DOHH2 (cell line): ENCODE measurements around the gene RGS9.

ENCODE experiments used
- EZH2phosphoT487 ChIP-seq: fragments of 200-600 bp; sonication (generic); IDR thresholded peaks from 2 replicates; pipeline ENCODE4 v1.6.1; 2017; ENCODE audit warnings: borderline replicate concordance, mild to moderate bottlenecking, antibody characterized with exemption, low read length, moderate library complexity, mixed read lengths
- TF ChIP-seq, protein P1 (sequence below): fragments of 200-600 bp; sonication (generic); IDR thresholded peaks from one replicate; pipeline ENCODE4 v1.5.1; 2014; ENCODE audit warnings: antibody characterized with exemption, mild to moderate bottlenecking, low read depth, low read length; ENCODE audit not compliant: poor library complexity, severe bottlenecking

DNA sequence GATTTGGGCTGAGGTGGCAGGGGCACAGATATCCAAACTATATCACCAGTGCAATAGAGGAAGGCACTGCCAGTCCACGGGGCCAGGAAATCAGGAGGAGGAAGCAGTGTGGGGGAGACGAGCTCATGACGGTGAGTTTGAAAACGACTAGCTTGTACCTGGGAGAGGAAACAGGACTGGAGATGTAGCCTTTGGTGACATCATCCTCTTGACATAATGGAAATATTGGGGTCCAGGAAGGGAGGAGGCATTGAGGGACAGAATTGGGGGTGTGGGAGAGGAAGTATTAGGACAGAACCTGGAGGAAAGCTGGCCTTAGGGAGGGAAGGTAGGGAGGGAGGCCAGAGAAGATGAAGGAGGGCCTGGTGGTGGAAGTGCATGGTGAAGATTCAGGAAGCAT, 109.1 kb downstream of the RGS9 start:
- TF ChIP-seq, protein P1, sequence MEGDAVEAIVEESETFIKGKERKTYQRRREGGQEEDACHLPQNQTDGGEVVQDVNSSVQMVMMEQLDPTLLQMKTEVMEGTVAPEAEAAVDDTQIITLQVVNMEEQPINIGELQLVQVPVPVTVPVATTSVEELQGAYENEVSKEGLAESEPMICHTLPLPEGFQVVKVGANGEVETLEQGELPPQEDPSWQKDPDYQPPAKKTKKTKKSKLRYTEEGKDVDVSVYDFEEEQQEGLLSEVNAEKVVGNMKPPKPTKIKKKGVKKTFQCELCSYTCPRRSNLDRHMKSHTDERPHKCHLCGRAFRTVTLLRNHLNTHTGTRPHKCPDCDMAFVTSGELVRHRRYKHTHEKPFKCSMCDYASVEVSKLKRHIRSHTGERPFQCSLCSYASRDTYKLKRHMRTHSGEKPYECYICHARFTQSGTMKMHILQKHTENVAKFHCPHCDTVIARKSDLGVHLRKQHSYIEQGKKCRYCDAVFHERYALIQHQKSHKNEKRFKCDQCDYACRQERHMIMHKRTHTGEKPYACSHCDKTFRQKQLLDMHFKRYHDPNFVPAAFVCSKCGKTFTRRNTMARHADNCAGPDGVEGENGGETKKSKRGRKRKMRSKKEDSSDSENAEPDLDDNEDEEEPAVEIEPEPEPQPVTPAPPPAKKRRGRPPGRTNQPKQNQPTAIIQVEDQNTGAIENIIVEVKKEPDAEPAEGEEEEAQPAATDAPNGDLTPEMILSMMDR: no peak
- TF ChIP-seq EZH2phosphoT487: no peak
